Ishikawa (cell line): ENCODE results near the gene PDE4B.

Source experiments
- CEBPB ChIP-seq: IDR thresholded peaks from 2 replicates; pipeline ENCODE4 v1.6.1; 2012
- CREB1 ChIP-seq: IDR thresholded peaks from 2 replicates; pipeline ENCODE4 v1.6.1; 2012; ENCODE audit warnings: low read depth
- EGR1 ChIP-seq: IDR thresholded peaks from 2 replicates; pipeline ENCODE4 v1.6.1; 2012
- EP300 ChIP-seq: IDR thresholded peaks from 2 replicates; pipeline ENCODE4 v1.6.1; 2012; ENCODE audit warnings: borderline replicate concordance
- FOXM1 ChIP-seq: IDR thresholded peaks from 2 replicates; pipeline ENCODE4 v1.6.1; 2012; ENCODE audit warnings: low read depth, borderline replicate concordance
- MAX ChIP-seq: IDR thresholded peaks from 2 replicates; pipeline ENCODE4 v1.6.1; 2012
- NFIC ChIP-seq: IDR thresholded peaks from 2 replicates; pipeline ENCODE4 v1.6.1; 2012
- RAD21 ChIP-seq: IDR thresholded peaks from 2 replicates; pipeline ENCODE4 v1.6.1; 2012; ENCODE audit warnings: low read depth
- TAF1 ChIP-seq: IDR thresholded peaks from 2 replicates; pipeline ENCODE4 v1.6.1; 2012; ENCODE audit warnings: low read depth, mild to moderate bottlenecking
- TCF12 ChIP-seq: IDR thresholded peaks from 2 replicates; pipeline ENCODE4 v1.6.1; 2012; ENCODE audit warnings: low read depth
- TEAD4 ChIP-seq: IDR thresholded peaks from 2 replicates; pipeline ENCODE4 v1.6.1; 2012
- USF1 ChIP-seq: IDR thresholded peaks from 2 replicates; pipeline ENCODE4 v1.6.1; 2012
- YY1 ChIP-seq: IDR thresholded peaks from 2 replicates; pipeline ENCODE4 v1.6.1; 2012; ENCODE audit warnings: low read depth
- ZBTB7A ChIP-seq: IDR thresholded peaks from 2 replicates; pipeline ENCODE4 v1.6.1; 2012; ENCODE audit warnings: low read depth
- TF ChIP-seq, protein P1 (sequence below): IDR thresholded peaks from 2 replicates; pipeline ENCODE4 v1.6.1; 2012; ENCODE audit warnings: low read depth, mild to moderate bottlenecking

The PDE4B gene

GRCh38 chr1:65889441-65889840 is 96.7 kb downstream of the PDE4B start:
- no peak for TF ChIP-seq RAD21
- TF ChIP-seq ZBTB7A, result no peak
- TF ChIP-seq TAF1, result no peak
- no peak for TF ChIP-seq TEAD4
- no peak for TF ChIP-seq CEBPB
- no peak for TF ChIP-seq FOXM1
- TF ChIP-seq YY1, result no peak
- TF ChIP-seq MAX, result no peak
- TF ChIP-seq, protein P1, sequence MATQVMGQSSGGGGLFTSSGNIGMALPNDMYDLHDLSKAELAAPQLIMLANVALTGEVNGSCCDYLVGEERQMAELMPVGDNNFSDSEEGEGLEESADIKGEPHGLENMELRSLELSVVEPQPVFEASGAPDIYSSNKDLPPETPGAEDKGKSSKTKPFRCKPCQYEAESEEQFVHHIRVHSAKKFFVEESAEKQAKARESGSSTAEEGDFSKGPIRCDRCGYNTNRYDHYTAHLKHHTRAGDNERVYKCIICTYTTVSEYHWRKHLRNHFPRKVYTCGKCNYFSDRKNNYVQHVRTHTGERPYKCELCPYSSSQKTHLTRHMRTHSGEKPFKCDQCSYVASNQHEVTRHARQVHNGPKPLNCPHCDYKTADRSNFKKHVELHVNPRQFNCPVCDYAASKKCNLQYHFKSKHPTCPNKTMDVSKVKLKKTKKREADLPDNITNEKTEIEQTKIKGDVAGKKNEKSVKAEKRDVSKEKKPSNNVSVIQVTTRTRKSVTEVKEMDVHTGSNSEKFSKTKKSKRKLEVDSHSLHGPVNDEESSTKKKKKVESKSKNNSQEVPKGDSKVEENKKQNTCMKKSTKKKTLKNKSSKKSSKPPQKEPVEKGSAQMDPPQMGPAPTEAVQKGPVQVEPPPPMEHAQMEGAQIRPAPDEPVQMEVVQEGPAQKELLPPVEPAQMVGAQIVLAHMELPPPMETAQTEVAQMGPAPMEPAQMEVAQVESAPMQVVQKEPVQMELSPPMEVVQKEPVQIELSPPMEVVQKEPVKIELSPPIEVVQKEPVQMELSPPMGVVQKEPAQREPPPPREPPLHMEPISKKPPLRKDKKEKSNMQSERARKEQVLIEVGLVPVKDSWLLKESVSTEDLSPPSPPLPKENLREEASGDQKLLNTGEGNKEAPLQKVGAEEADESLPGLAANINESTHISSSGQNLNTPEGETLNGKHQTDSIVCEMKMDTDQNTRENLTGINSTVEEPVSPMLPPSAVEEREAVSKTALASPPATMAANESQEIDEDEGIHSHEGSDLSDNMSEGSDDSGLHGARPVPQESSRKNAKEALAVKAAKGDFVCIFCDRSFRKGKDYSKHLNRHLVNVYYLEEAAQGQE, result no peak
- no peak for TF ChIP-seq EP300
- TF ChIP-seq TCF12, result no peak
- TF ChIP-seq NFIC, result no peak
- no peak for TF ChIP-seq EGR1
- no peak for TF ChIP-seq USF1
- no peak for TF ChIP-seq CREB1

GRCh38 chr1:65890201-65890843 is 97.6 kb downstream of the PDE4B start:
- TF ChIP-seq TAF1, result no peak
- no peak for TF ChIP-seq YY1
- TF ChIP-seq CEBPB, result no peak
- TF ChIP-seq MAX, result no peak
- TF ChIP-seq FOXM1, result no peak

- TF ChIP-seq EP300 (no peak), TAF1 (no peak), TCF12 (no peak), YY1 (no peak), MAX (no peak), EGR1 (no peak), TEAD4 (no peak), FOXM1 (no peak), ZBTB7A (no peak), CREB1 (no peak), CEBPB (no peak), NFIC (no peak), USF1 (no peak)
These were observed 102.3 kb downstream of the PDE4B start for GRCh38 chr1:65894738-65895605.

DNA sequence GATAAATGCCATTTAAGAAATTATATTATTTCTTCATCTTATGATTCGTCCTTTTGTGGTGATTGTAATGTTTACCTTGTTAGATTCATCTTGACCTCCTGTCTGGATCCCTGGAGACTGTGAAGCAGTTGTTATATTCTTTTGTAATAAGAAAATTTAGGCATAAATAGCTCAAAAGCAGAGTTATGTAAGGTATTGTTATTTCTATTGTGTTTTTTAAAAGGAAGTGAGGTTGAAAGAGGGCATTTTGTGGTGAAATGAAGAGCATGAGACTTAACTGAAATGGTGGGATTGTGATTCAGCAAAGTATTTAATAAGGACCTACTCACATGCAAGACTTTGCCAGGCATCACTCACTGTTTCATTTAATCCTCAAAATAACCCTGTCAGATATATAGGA is 104.0 kb downstream of the PDE4B start:
- TF ChIP-seq MAX (no peak), USF1 (no peak), TAF1 (no peak), YY1 (no peak), TCF12 (no peak), EP300 (no peak), ZBTB7A (no peak), NFIC (no peak), CREB1 (no peak), CEBPB (no peak), RAD21 (no peak), EGR1 (no peak), TEAD4 (no peak), FOXM1 (no peak)
- TF ChIP-seq, protein P1, result no peak
